ENCODE data around the gene OR2Z1.

OR2Z1 gene

GRCh38 chr19:8721334-8721733, at the start of gene OR2Z1:
TSS of gene OR2Z1 (plus strand) at chr19:8721634. CDS start at chr19:8731029, 9,395 bp downstream.
- DNase-seq: no peak

- no peak for DNase-seq
These were observed 48.0 kb upstream of the OR2Z1 start for GRCh38 chr19:8673276-8673891.

- no peak for DNase-seq
These were observed 46.4 kb upstream of the OR2Z1 start for GRCh38 chr19:8675066-8675465.

- no peak for DNase-seq
These were observed 43.1 kb upstream of the OR2Z1 start for GRCh38 chr19:8678244-8678807.

GRCh38 chr19:8680676-8681344, 40.6 kb upstream of the OR2Z1 start:
- DNase-seq: no peak

- no peak for DNase-seq
These were observed 39.9 kb upstream of the OR2Z1 start for GRCh38 chr19:8681345-8682029.

- DNase-seq: no peak
These were observed 39.0 kb upstream of the OR2Z1 start for GRCh38 chr19:8682472-8682871.

- DNase-seq: no peak
These were observed 38.5 kb upstream of the OR2Z1 start for GRCh38 chr19:8682931-8683330.

- no peak for DNase-seq
These were observed 37.2 kb upstream of the OR2Z1 start for GRCh38 chr19:8684001-8684902.

GRCh38 chr19:8686549-8686948, 34.9 kb upstream of the OR2Z1 start:
- DNase-seq: no peak

- no peak for DNase-seq
These were observed 32.5 kb upstream of the OR2Z1 start for GRCh38 chr19:8688930-8689329.

GRCh38 chr19:8690753-8691539, 30.5 kb upstream of the OR2Z1 start:
- DNase-seq: no peak

- no peak for DNase-seq
These were observed 25.9 kb upstream of the OR2Z1 start for GRCh38 chr19:8695501-8695900.

GRCh38 chr19:8695911-8696310, 25.5 kb upstream of the OR2Z1 start:
- DNase-seq: no peak

- DNase-seq: no peak
These were observed 24.4 kb upstream of the OR2Z1 start for GRCh38 chr19:8696993-8697392.

- no peak for DNase-seq
These were observed 23.6 kb upstream of the OR2Z1 start for GRCh38 chr19:8697671-8698432.

- no peak for DNase-seq
These were observed 22.9 kb upstream of the OR2Z1 start, which contains the start of gene ACTL9 for GRCh38 chr19:8698433-8699063. TSS of gene ACTL9 (minus strand) at chr19:8698795. CDS start at chr19:8698701, 94 bp downstream.

GRCh38 chr19:8699908-8700307, 21.5 kb upstream of the OR2Z1 start:
- DNase-seq: no peak

- DNase-seq: no peak
These were observed 20.5 kb upstream of the OR2Z1 start for GRCh38 chr19:8700956-8701355.

GRCh38 chr19:8702350-8702749, 19.1 kb upstream of the OR2Z1 start:
- DNase-seq: no peak

- no peak for DNase-seq
These were observed 18.2 kb upstream of the OR2Z1 start for GRCh38 chr19:8703223-8703622.

Data from right forelimb (tissue), 1 donor.